Keratinocyte (primary cell): ENCODE results near the gene RALGPS1. TPM values are rescaled to one million over a fixed set of nuclear protein-coding genes. Genes with fewer than 3 reads are reported as not detected.

Source experiments
- DNase-seq: peaks from one replicate; pipeline ENCODE4 v3.0.0-alpha.2; 2011; ENCODE audit warnings: low read depth, missing footprints, low spot score
- FAIRE-seq: peaks from 2 replicates; lab custom pipeline; 2011; peaks lifted over from hg19 to GRCh38; lab: Jason Lieb, UNC
- H2AFZ ChIP-seq: 2 replicates; pipeline ENCODE4 v1.6.0; 2012; ENCODE audit warnings: low read length, control low read depth, inconsistent platforms; ENCODE audit not compliant: control insufficient read depth
- H3K27ac ChIP-seq: 2 replicates; pipeline ENCODE4 v1.5.1; 2011; ENCODE audit warnings: low read length; ENCODE audit not compliant: control insufficient read depth, insufficient read depth
- H3K27me3 ChIP-seq: 3 replicates; pipeline ENCODE4 v1.6.0; 2011; ENCODE audit warnings: low read length; ENCODE audit not compliant: control insufficient read depth, insufficient read depth; ENCODE audit errors: extremely low read depth
- H3K36me3 ChIP-seq, 2 experiments: 2 replicates in 1 of 2; 3 replicates in 1 of 2; pipeline ENCODE4 v1.5.1; 2011; ENCODE audit warnings: low read length in 2 of 2, mild to moderate bottlenecking in 1 of 2; ENCODE audit not compliant: control insufficient read depth in 2 of 2, insufficient read depth in 2 of 2; ENCODE audit errors: extremely low read depth in 1 of 2
- H3K4me1 ChIP-seq: 3 replicates; pipeline ENCODE4 v1.5.1; 2011; ENCODE audit warnings: low read length; ENCODE audit not compliant: control insufficient read depth, insufficient read depth; ENCODE audit errors: extremely low read depth
- H3K4me2 ChIP-seq: 3 replicates; pipeline ENCODE4 v1.6.0; 2011; ENCODE audit warnings: low read depth, low read length; ENCODE audit not compliant: control insufficient read depth, insufficient read depth; ENCODE audit errors: extremely low read depth
- H3K4me3 ChIP-seq, 3 experiments: fragments of 200-600 bp in 1 of 3; sonication (generic) in 1 of 3; 2 replicates in 2 of 3; 3 replicates in 1 of 3; pipeline ENCODE4 v1.5.1; 2011 to 2016; ENCODE audit warnings: low read length in 3 of 3, mild to moderate bottlenecking in 3 of 3, control low read depth in 2 of 3, inconsistent platforms in 1 of 3, low read depth in 1 of 3, mixed read lengths in 1 of 3, mixed run types in 1 of 3, moderate library complexity in 1 of 3; ENCODE audit not compliant: control insufficient read depth in 2 of 3, insufficient read depth in 2 of 3; ENCODE audit errors: extremely low read depth in 1 of 3
- H3K79me2 ChIP-seq: 2 replicates; pipeline ENCODE4 v1.6.0; 2012; ENCODE audit warnings: low read length; ENCODE audit not compliant: control insufficient read depth, insufficient read depth
- H3K9ac ChIP-seq: 3 replicates; pipeline ENCODE4 v1.6.0; 2011; ENCODE audit warnings: low read length; ENCODE audit not compliant: control insufficient read depth, insufficient read depth; ENCODE audit errors: extremely low read depth
- H3K9me1 ChIP-seq: 3 replicates; pipeline ENCODE4 v1.6.0; 2011; ENCODE audit warnings: low read length; ENCODE audit not compliant: control insufficient read depth, insufficient read depth; ENCODE audit errors: extremely low read depth
- H3K9me3 ChIP-seq: 2 replicates; pipeline ENCODE4 v1.5.1; 2012; ENCODE audit warnings: low read depth, low read length; ENCODE audit not compliant: control insufficient read depth
- H4K20me1 ChIP-seq: 3 replicates; pipeline ENCODE4 v1.6.0; 2011; ENCODE audit warnings: low read length; ENCODE audit not compliant: control insufficient read depth, insufficient read depth; ENCODE audit errors: extremely low read depth
- CTCF ChIP-seq, 3 experiments: IDR thresholded peaks in 1 of 3; conservative IDR thresholded peaks in 1 of 3; optimal IDR thresholded peaks in 1 of 3; 2 replicates in 2 of 3; 3 replicates in 1 of 3; pipeline versions ENCODE3 to v1.5.1; 2011; ENCODE audit warnings: low read length in 3 of 3, mild to moderate bottlenecking in 3 of 3, moderate library complexity in 2 of 3, control low read depth in 1 of 3, inconsistent platforms in 1 of 3; ENCODE audit not compliant: insufficient read depth in 2 of 3; ENCODE audit errors: extremely low read depth in 1 of 3
- EZH2 ChIP-seq: IDR thresholded peaks from one replicate; pipeline ENCODE4 v1.6.1; 2012; ENCODE audit warnings: inconsistent platforms, mild to moderate bottlenecking, low read length, moderate library complexity
- dilution Hi-C: fragments of 300-500 bp; cut with MboI; formaldehyde crosslinking; loops from one replicate; pipeline ENCODE4 v1.7.0; 2020; ENCODE audit warnings: low sequenced_read_pairs; ENCODE audit not compliant: extremely low pct_ligation_motif_present
- polyA plus RNA-seq, 5 experiments: library from polyadenylated mRNA; depleted of rRNA in 3 of 5; stranded (reverse) in 3 of 5; stranded (forward) in 1 of 5; unstranded in 1 of 5; fragments of >200 nt; gene quantifications; 1 replicate in 1 of 5; 2 replicates in 3 of 5; 3 replicates in 1 of 5; pipeline versions ENCODE4 v1.2.1 to v1.2.3, GENCODE V29; 2011 to 2012; ENCODE audit warnings: missing spikeins in 2 of 5, low read depth in 1 of 5, low replicate concordance in 1 of 5

Gene RALGPS1
- polyA plus RNA-seq, 1 donor (not counting 4 experiments of a cell fraction or from before 2014, with no cell fraction given), result 0.56 TPM

- H3K9me3 ChIP-seq, result no peaks in the 10 kb centered on the region
- H3K4me3 ChIP-seq, result peak overlapping the region; percentile 16 to 63 (median 25)
- peak overlapping the region; percentile 73 for H3K4me2 ChIP-seq
- H3K9me1 ChIP-seq, result no peaks in the 10 kb centered on the region
- dilution Hi-C loops, result no loop called here
- no peaks in the 10 kb centered on the region for H3K36me3 ChIP-seq
- peaks cover 19% of the 10 kb centered on the region for H3K27me3 ChIP-seq
- H3K9ac ChIP-seq, result peak overlapping the region; percentile 57
- no peaks in the 10 kb centered on the region for H4K20me1 ChIP-seq
- no peak overlapping the region for H3K27ac ChIP-seq
- DNase-seq (no peak), FAIRE-seq (no peak)
- H3K4me1 ChIP-seq, result peaks cover 3% of the 10 kb centered on the region
- no peak for TF ChIP-seq EZH2
- no peak for TF ChIP-seq CTCF (optimal IDR thresholded peaks at IDR 0.05 in 1 of 3, IDR thresholded peaks at IDR 0.05 in 1 of 3, conservative IDR thresholded peaks at IDR 0.05 in 1 of 3; ENCODE audit: extremely low read depth in 1 of 3, insufficient read depth in 2 of 3, low read length in 3 of 3)
- no peaks in the 10 kb centered on the region for H3K79me2 ChIP-seq
- no peak overlapping the region for H2AFZ ChIP-seq
Observed at GRCh38 chr9:127225801-127226625, 311.4 kb downstream of the RALGPS1 start.

- dilution Hi-C loops, result no loop called here
- Histone ChIP-seq H3K36me3 (no peaks in the 10 kb centered on the region), H2AFZ (no peak overlapping the region), H4K20me1 (no peaks in the 10 kb centered on the region), H3K27me3 (no peaks in the 10 kb centered on the region), H3K27ac (no peak overlapping the region), H3K4me1 (no peaks in the 10 kb centered on the region), H3K9ac (no peak overlapping the region), H3K79me2 (no peaks in the 10 kb centered on the region), H3K9me1 (no peaks in the 10 kb centered on the region), H3K4me3 (no peak overlapping the region), H3K9me3 (no peaks in the 10 kb centered on the region), H3K4me2 (no peak overlapping the region)
- FAIRE-seq (no peak), DNase-seq (no peak)
- TF ChIP-seq CTCF (optimal IDR thresholded peaks at IDR 0.05 in 1 of 3, IDR thresholded peaks at IDR 0.05 in 1 of 3, conservative IDR thresholded peaks at IDR 0.05 in 1 of 3; ENCODE audit: extremely low read depth in 1 of 3, insufficient read depth in 2 of 3, low read length in 3 of 3), result no peak
- no peak for TF ChIP-seq EZH2
Observed at GRCh38 chr9:127229691-127230417, 315.3 kb downstream of the RALGPS1 start.
